SKM-1 treated with dmso at 0.1 percent for 144 hours (cell line): ENCODE measurements around the gene SCG5.

Experiments
- DNase-seq: peaks from one replicate; lab custom pipeline; 2025; ENCODE audit not compliant: unreplicated experiment; lab: John Stamatoyannopoulos, UW

SCG5 gene

DNA sequence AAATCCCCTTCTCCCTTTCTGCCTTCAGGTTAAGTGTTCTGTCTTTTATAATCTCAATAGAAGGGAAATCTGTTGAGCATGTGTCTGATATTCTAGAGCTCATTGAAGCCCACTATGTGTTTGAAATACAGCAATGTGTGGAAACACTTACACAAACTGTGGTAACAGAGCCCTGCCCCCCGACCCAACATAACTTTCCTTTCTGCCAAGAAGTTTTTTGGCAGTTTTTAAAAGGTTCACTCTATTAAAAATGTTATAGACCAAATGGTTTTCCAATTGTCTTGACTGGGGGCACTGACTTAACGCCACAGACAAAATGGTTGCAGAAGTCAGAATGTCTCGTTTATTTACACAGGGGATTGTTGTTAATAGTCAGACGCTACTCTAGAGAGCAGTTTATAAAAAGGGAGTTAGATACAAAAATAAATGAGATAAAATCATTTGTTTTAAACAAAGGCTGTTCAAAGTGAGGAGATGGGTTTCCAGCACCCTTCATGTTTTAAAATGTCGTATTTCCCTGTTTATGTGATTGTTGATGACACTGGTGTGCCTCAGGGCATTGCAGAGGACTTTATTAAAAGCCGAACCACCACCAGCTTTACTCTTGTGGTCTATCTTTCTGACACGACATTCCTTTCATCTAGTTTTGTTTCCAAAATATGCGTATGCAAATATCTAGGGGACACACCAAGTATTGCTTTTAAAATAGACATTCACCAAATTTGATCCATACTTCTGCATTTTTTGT lies 49.6 kb downstream of the SCG5 start:
- DNase-seq = no peak

- no peak for DNase-seq
These were observed 50.2 kb downstream of the SCG5 start for GRCh38 chr15:32691689-32692038.

DNA sequence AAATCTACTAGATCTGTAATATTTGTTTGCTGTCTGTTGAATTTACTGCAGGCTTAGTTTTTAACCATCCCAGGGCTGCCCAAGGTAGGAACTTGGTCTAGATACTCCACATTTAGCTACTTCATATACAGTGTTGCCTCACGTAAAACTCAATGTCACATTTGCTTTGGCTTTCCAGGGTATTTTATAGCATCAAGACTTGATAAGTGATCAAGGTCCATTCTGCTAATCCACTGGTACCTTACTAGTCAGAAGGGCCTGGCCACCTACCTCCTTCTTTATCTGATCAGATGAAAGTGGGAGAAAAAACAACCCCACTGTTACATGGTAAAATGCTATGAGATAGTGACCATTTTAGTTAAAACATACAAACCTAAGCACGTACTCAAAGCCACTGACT lies 50.8 kb downstream of the SCG5 start:
- no peak for DNase-seq

GRCh38 chr15:32694222-32694983 lies 52.9 kb downstream of the SCG5 start:
- no peak for DNase-seq

DNA sequence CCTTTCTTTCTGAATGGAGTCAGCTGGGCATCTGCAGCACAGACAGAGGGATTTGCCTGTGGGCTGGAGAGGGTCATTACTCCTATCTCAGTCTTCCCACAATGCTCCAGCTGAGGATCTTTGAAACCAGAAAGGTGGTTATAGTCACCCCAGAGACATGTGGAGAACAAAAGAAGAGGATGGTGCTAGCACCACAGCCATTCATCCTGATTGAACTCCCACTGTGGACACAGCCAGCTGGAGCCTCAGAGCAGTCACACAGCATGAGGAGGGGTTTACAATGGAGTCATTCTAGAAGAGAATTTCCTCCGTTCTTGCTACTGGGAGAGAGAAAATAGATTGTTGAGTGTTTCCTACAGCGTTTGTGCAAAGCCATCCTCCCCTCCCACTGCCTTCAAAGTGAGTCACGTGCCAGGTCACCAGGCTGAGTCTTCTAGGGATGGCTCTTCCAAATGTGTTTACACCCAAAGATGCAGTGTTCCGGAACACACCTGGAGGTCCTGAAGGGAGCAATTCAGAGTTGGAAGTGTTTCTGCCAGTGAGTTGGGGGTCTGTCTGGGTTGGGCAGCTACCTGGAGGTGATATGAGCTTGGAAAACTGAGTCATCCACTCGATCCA lies 57.4 kb downstream of the SCG5 start:
- no peak for DNase-seq

DNA sequence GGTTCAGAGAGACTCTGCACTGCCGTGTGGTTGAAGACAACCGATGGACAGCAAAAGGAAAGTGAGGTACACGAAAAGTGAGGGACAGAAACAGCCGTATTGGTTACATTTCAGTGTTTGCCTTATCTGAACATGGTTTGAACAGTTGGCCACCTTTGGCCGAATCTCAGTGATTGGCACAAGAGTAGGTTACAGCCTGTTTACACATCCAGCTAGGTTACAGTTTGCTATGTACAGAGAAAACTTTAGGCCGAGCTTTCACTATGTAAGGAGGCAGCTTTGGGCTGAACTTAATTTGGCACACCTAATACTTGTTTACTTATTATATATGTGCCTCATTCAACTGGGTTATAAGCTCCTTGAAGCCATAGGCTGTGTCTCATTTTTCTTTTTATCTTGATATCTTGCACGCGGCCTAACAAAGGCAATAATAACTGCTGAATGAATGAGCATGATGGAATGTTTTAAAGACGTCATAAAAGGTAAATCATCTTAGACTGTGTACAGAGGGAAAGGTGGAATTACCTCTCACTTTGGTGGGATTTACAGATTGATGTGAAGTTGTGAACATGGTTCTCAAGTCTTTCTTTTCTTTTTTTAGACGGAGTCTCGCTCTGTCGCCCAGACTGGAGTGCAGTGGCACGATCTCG lies 59.1 kb downstream of the SCG5 start:
- DNase-seq = no peak

- no peak for DNase-seq
These were observed 60.4 kb downstream of the SCG5 start for GRCh38 chr15:32701863-32702262.

DNA sequence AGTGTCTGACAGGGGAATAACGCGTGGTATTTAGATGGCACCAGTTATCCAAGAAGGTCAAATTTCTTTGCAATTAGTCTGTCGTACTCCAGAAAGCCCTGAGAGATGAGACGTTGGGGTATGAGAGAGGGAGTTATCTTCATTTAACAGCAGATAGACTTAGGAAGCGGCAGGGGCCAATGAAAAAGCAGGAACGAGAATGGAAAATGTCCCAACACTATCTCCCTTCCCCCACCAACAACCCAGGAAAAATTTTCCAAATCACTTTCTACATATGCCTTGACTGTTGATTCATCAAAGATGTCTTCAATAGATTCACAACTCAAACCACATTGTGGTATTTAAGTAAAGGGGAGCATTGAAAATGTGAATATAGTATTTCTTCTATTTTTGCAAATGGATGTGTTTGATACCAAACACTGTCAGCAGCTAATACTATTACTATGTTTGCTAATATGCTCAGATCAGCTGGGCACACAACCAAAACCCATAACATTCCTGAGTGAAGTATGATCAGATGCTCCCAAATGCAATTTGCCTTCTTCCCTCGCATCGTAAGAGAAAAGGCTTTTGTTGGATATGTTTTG lies 63.0 kb downstream of the SCG5 start:
- DNase-seq = no peak

GRCh38 chr15:32705446-32705845 lies 63.9 kb downstream of the SCG5 start:
- no peak for DNase-seq

- DNase-seq = no peak
These were observed 65.2 kb downstream of the SCG5 start for GRCh38 chr15:32706704-32707103.

DNA sequence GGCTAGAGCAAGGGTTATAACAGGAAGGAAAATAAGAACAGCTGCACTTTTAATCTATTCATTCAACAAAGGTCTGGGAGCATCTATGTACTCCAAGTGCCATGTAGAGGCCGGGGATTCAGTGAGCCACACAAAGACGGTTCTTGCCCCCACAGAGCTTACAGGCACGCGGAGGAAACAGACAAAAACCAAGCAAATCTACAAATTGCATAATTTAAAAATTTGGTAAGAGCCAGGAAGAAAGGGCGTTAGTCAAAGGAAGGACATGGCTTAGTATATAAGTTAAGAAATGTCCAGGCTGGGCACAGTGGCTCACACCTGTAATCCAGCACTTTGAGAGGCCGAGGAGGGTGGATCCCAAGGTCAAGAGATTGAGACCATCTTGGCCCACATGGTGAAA lies 65.9 kb downstream of the SCG5 start:
- DNase-seq = no peak

- DNase-seq = no peak
These were observed 68.0 kb downstream of the SCG5 start for GRCh38 chr15:32709295-32710033.

DNA sequence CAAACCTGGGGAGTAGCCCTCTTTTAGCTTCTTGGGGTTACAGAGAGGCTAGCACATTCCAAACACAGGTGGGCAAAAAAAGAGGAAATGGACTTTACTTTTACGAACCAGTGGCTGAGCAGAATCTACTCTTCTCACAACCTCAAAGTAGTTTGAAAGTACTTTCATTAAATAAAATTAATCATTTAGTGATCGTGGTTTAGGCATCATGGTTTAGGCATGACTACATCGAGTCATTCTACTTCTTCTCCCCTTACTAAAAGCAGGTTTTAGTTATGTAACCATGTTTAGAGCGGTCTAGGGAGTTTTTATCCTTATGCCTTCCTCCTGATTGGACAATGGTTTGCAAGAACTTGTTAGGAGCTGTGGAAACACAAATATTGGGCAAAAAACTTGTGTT lies 73.8 kb downstream of the SCG5 start:
- DNase-seq = no peak

DNA sequence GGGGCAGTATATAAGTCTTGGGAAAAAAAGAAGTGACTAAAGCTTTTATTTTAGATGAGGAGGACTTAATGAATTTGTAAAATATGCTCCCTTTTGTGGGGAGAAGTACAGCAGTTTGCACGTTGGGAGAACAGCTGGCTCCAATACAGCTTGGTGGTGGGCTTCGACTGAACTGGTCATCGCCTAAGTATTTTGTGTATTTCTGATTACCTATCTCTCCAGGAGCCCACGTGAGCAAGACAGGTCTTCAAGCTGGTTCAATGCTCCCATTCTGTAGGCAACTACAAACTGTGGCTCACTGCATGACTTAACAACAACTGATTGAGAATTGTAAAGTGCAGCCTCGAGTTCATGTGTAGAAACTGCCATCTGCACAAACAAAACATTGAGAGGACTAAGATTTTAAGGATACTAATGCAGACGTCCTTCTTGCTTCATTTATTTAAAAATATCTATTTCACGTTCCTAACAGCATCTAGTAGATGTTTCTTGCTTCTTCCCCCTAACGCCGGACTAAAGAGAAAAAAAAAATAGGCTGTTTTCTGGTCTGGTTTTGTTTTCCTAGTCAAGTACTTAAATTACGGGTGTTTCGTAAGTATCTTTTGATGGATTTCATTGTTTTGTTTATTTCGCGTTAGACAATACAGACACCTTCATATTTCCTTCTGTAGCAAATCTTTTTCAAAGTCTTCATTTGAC lies 74.9 kb downstream of the SCG5 start:
- DNase-seq = no peak

GRCh38 chr15:32716915-32717425 lies 75.5 kb downstream of the SCG5 start:
- no peak for DNase-seq

DNA sequence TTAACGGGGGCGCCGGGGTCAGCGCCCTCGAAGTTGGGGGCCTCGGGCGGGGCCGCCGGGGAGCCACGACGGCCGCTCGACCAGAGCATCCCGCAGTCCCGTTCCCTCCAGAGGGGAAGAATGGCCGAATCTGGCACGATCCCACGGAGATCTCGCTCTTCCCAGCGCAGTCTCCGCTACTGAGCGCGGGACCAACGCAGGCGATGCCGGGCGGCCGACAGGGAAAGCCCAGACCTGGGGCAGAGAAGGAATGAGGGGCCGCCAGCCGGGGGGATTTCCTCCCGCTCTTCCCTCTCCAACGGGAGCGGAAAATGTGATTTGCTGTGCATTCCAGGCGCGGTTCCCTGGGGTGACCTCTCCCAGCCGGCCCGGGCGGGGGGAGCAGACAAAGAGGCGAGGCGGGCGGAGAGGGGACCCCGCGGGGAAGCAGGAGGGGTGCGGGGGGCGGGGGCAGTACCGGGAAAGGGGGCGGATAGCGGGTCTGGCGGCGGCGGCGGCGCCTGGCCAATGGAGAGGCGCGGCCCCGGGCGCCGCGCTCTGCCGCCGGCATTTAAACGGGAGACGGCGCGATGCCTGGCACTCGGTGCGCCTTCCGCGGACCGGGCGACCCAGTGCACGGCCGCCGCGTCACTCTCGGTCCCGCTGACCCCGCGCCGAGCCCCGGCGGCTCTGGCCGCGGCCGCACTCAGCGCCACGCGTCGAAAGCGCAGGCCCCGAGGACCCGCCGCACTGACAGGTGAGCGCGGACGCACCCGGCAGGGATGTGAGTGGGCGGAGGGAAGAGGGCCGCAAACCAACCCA lies 76.1 kb downstream of the SCG5 start, which contains the start of gene GREM1:
GREM1 (plus strand) TSS at position 579 of the 801 bp plus-strand sequence. CDS start 12,687 bp downstream, outside the sequence.
- no peak for DNase-seq

DNA sequence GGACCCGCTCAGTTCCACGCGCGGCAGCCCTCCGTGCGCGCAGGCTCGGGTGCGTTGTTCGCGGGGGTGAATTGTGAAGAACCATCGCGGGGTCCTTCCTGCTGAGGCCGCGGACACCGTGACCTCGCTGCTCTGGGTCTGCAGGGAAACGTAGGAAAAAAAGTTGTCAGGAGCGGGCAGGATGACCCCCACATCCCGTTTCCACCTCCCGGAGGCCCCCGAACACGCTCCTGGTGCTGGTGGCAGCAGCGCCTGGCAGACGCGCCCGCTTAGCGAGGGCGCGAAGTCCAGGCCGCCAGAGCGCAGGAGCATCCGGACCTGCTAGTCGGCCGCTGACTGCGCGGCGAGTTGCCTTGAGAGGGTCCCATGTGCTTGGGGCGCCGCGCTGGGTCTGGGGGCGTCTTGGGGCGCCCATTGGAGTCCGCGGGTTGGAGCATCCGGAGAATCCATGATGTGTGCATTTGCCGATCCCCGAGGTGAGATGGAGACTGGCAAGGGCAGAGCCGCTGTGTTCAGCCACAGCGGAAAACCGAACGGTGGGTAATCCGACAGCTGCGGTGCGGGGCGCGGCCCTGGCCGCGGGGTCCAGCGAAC lies 76.8 kb downstream of the SCG5 start:
- no peak for DNase-seq
